ENCODE data around the gene ANKRD13A. TPM values are rescaled to one million over a fixed set of nuclear protein-coding genes. Genes with fewer than 3 reads are reported as not detected.

The ANKRD13A gene
- total and polyA plus RNA-seq, 2 donors (not counting 1 experiment from before 2014, with no cell fraction given): 150 to 185 TPM

DNA sequence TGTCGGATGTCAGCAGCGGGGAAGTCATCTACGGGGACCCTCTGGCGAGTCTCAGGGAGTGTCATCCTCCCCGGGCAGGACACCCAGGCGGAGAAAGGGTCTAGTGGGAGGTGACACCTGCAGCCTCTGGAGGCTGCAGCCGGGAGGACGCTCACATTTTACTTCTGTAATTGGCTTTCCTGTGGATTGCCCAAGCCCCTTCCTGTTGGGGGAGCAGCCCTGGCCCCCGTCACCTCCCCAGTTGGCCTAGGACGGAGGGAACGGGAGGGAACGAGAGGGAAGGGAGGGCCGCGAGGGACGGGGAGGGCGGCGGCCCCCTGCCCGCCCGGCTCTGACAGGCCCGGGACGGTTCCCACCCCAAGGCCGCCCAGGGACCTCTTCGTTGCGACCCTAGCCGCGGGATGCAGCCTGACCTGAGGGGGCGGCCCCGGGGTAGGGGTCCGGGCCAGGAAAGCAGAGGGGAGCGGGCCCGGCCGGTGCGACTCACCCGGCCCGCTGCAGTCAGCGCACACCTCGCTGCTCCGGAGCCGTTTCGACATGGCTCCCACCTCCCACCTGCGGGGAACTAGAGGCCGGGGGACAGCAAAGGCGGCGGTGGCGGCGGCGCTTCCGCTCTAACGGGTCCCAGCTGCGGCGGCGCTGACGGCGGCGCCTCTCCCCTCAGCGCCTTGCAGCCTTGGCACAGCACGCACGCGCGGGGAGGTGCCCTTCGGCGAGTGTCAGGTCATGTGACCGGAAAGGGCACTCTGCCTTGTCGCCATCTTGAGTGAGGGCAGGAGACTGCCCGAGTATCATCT, 3.3 kb upstream of the ANKRD13A start, which contains the start of gene GIT2:
Gene GIT2 (minus strand): TSS at position 683 of the 797 bp plus-strand sequence. CDS start 144 bp downstream, at position 539.
- Histone ChIP-seq H3K9ac (ENCODE audit: low read length) (peak within 1 kb of the TSS; percentile 93), H3K9me3 (ENCODE audit: control extremely low read depth in 1 of 3, control insufficient read depth in 2 of 3, insufficient read depth in 1 of 3, low read length in 2 of 3) (no peaks in the 10 kb centered on the region), H2AFZ (ENCODE audit: insufficient read depth, low read depth, low read length, poor library complexity, severe bottlenecking) (peak within 1 kb of the TSS; percentile 82), H3K36me3 (replicated peaks in 1 of 2; ENCODE audit: control extremely low read depth in 1 of 2, control insufficient read depth in 1 of 2, extremely low read depth in 1 of 2, insufficient read depth in 2 of 2, low read length in 1 of 2) (peaks cover 0 to 8% of the 10 kb centered on the region in 2 experiments), H3K27me3 (replicated peaks in 1 of 4; ENCODE audit: control extremely low read depth in 1 of 4, control insufficient read depth in 3 of 4, insufficient read depth in 4 of 4, low read length in 3 of 4) (no peaks in the 10 kb centered on the region), H3K79me2 (ENCODE audit: control insufficient read depth, insufficient read depth, low read length) (peaks cover 86% of the 10 kb centered on the region), H3K4me3 (ENCODE audit: control extremely low read depth in 1 of 5, extremely low read depth in 1 of 5, insufficient read depth in 1 of 5, low read depth in 2 of 5, low read length in 4 of 5) (peak within 1 kb of the TSS; percentile 68 to 99 (median 74)), H3K27ac (ENCODE audit: low read length in 2 of 2) (peak within 1 kb of the TSS; percentile 69 to 90), H3K4me1 (ENCODE audit: control insufficient read depth in 2 of 2, insufficient read depth in 2 of 2, low read length in 2 of 2) (peaks cover 39 to 47% of the 10 kb centered on the region in 2 donors), H4K20me1 (ENCODE audit: control insufficient read depth, insufficient read depth, low read length, poor library complexity, severe bottlenecking) (peaks cover 20% of the 10 kb centered on the region), H3K4me2 (replicated peaks; ENCODE audit: low read depth, low read length, poor library complexity, severe bottlenecking) (peak within 1 kb of the TSS; percentile 81)
- Mint-ChIP-seq H3K27ac (peak within 1 kb of the TSS; percentile 91), H3K4me1 (peaks cover 67% of the 10 kb centered on the region), H3K4me3 (peak within 1 kb of the TSS; percentile 90), H3K27me3 (no peaks in the 10 kb centered on the region), H3K9me3 (ENCODE audit: insufficient read depth) (no peaks in the 10 kb centered on the region)
- under 1% methylated on average over 65 of the region's 65 CpGs for WGBS (ENCODE audit: insufficient coverage)
- intact Hi-C loops (cut with micrococcal nuclease): loop anchor here (1.0 to 10.0 kb wide), 4 partner anchors 16 to 284 kb away; partner anchors contain the start of genes C12orf76, FAM222A and GLTP
- ChIA-PET POLR2A (interaction anchor here (0.6 to 1.0 kb wide), 3 partner anchors 17 to 613 kb away, joined by 3 to 4 read pairs (median 3); no protein-coding TSS in a partner anchor), CTCF (interaction anchor here (1.0 to 3.0 kb wide), 3 partner anchors 9 to 16 kb away, joined by 3 to 7 read pairs (median 3); no protein-coding TSS in a partner anchor)
- DNase-seq (peak; percentile 95), ATAC-seq (ENCODE audit: low read depth) (peak; percentile 69)
- TF ChIP-seq EZH2 (IDR thresholded peaks at IDR 0.05; ENCODE audit: borderline replicate concordance, insufficient read depth, low read depth, low read length, poor library complexity, severe bottlenecking): no peak
- TF ChIP-seq, protein P1, sequence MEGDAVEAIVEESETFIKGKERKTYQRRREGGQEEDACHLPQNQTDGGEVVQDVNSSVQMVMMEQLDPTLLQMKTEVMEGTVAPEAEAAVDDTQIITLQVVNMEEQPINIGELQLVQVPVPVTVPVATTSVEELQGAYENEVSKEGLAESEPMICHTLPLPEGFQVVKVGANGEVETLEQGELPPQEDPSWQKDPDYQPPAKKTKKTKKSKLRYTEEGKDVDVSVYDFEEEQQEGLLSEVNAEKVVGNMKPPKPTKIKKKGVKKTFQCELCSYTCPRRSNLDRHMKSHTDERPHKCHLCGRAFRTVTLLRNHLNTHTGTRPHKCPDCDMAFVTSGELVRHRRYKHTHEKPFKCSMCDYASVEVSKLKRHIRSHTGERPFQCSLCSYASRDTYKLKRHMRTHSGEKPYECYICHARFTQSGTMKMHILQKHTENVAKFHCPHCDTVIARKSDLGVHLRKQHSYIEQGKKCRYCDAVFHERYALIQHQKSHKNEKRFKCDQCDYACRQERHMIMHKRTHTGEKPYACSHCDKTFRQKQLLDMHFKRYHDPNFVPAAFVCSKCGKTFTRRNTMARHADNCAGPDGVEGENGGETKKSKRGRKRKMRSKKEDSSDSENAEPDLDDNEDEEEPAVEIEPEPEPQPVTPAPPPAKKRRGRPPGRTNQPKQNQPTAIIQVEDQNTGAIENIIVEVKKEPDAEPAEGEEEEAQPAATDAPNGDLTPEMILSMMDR (IDR thresholded peaks at IDR 0.05): no peak
